ENCODE measurements around the gene SCO2. TPM values are rescaled to one million over a fixed set of nuclear protein-coding genes. Genes with fewer than 3 reads are reported as not detected.

SCO2 gene
- total and polyA plus RNA-seq, 2 of the 13 experiments (the other 11 are each of a cell fraction or from before 2014, with no cell fraction given) = 0.32 to 3.7 TPM

DNA sequence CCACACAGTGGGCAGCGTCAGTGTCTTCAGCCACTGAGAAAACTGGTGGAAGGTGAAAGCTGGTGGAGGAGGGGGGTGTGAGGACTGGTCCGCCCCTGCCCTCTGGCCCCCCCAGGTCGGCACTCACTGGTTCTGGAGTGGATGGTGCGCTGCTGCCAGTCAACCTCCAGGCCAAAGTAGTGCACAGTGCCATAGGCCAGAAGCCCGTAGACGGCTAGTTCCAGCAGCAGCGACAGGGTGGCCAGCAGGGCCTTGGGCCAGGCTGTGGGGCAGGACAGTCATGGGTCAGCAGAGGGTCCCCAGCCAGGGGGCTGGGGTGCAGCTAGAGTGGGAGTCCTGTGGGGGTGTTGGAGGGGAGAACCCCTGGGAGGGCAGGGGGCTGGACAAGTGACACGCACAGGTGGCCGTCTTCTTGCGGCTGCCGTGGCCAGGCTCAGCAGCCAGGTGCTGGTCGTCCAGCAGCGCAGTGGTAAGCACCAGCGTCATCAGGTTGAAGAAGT is 20.1 kb downstream of the SCO2 start (continued):
- TF ChIP-seq NFKB2 (CRISPR knock-in tag; IDR thresholded peaks at IDR 0.05; ENCODE audit: borderline replicate concordance) (no peak), LCORL (IDR thresholded peaks at IDR 0.05) (no peak), LCORL (CRISPR knock-in tag; IDR thresholded peaks at IDR 0.05) (no peak)

DNA sequence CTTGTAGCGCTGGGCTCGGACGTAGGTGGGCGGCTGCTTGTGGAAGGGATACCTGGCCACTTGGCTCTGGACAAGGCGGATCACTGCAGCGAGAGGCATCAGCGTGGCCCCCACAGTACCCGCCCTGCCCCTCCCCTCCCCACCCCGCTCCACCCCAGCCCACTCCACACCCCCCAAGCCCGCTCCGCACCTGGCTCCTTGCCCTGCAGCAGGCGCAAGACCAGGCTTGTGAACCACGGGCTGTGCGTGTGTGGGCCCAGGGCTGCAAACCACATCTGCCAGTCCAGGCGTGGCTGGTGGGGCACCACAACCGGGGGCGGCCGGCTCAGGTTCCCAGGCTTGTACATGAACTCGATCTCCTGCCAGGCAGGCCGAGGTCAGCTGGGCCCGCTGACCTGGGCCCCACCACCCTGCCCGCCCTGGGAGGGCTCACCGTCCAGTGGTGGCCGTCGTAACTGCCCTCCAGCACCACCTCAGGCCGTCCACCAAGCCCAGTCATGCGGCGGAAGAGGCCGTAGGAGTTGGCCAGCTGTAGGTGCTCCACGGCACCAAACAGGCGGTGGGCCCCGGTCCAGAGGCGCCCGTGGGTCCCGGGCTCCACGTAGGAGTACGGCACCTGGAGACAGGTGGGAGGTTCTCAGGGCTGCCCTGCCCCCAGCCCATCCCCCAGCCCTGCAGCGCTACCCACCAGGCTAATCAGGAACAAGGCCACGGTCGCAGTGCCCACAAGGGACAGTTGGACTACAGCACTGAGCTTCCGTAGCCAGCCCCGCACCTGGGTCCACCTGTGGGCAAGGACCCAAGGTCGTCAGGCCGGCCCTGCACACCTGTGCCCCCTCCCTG is 20.8 kb downstream of the SCO2 start:
- no peak overlapping the region for H3K9ac ChIP-seq (ENCODE audit: insufficient read depth, low read depth, low read length)
- H3K4me2 ChIP-seq (ENCODE audit: low read depth, low read length) = no peak overlapping the region
- peaks cover 2 to 10% of the 10 kb centered on the region in 2 experiments; a peak in 1 of 5 replicates for H3K36me3 ChIP-seq (replicated peaks in 1 of 2; ENCODE audit: control insufficient read depth in 1 of 2, insufficient read depth in 2 of 2, low read length in 2 of 2)
- peaks cover 22% of the 10 kb centered on the region for H3K79me2 ChIP-seq (ENCODE audit: insufficient read depth, low read length)
- no peaks in the 10 kb centered on the region; a peak in 1 of 5 replicates for H3K27me3 ChIP-seq (ENCODE audit: control insufficient read depth in 1 of 2, insufficient read depth in 2 of 2, low read length in 2 of 2)
- intact Hi-C loops (cut with micrococcal nuclease; ENCODE audit: unreplicated experiment) (no loop called here), in situ Hi-C loops (cut with HindIII; ENCODE audit: extremely low pct_ligation_motif_present, low pct_unique_long_range_greater_than_20kb) (no loop called here)
- no peak overlapping the region for H2AFZ ChIP-seq (ENCODE audit: low read length)
- FAIRE-seq (no peak), ATAC-seq (no peak), DNase-seq (ENCODE audit: low spot score) (no peak)
- BruUV-seq (replicated peaks) = no TSS peak
- CTCF ChIA-PET (ENCODE audit: low intra/inter-chr PET ratio, low total read pairs) = no interaction called here
- peaks cover 18% of the 10 kb centered on the region for H3K4me1 ChIP-seq (ENCODE audit: insufficient read depth, low read length)
- H3K4me3 ChIP-seq (replicated peaks in 1 of 3; ENCODE audit: insufficient read depth in 1 of 3, low read depth in 2 of 3, low read length in 3 of 3) = no peak overlapping the region
- 92% methylated on average over 29 of the region's 44 CpGs for WGBS (ENCODE audit: low lambda C conversion rate)
- H3K9me3 ChIP-seq (ENCODE audit: low read length) = no peaks in the 10 kb centered on the region
- POLR2A ChIA-PET = interaction anchor here (1.8 kb wide), 1 partner anchor 21 kb away, joined by 5 read pairs; the partner anchor contains the start of gene SCO2
- TF ChIP-seq TARDBP (CRISPR knock-in tag; IDR thresholded peaks at IDR 0.05) (no peak), RBFOX2 (IDR thresholded peaks at IDR 0.05; ENCODE audit: low read depth, low read length) (0 out of 2 replicates have a peak, but pooled peaks have one; percentile 30), SATB2 (CRISPR knock-in tag; IDR thresholded peaks at IDR 0.05) (no peak)
- H3K27ac ChIP-seq (ENCODE audit: extremely low read length, insufficient read depth, low read length) = no peak overlapping the region
- H4K20me1 ChIP-seq (ENCODE audit: insufficient read depth, low read length) = no peaks in the 10 kb centered on the region

Data from HepG2 (cell line).